ENCODE results near the gene CTDSP2.
"Not testable (repeated sequence)": the region's sequence is repeated elsewhere in the genome, so short reads cannot be mapped to it uniquely, and the experiment has no call there.

Gene CTDSP2

DNA sequence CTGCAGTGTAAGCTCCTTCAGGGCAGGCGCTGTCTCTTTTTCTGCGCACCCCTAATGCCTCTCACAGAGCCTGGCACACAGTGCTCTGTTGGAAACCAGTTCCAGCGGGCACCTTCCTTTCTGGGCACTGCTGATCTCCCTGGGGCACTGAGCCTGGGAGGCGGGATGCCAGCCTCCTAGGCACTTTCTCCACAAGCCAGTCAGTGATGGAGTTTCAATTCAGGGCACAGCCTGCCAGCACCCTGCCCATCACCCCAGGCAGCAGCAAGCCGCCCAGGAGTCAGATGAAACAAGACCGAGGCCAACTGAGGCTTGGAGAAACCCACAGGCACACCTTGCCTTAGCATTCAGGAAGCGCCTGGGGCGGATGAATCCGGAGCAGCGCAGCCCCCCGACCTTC, 5.7 kb upstream of the CTDSP2 start:
- no peak for DNase-seq

- no peak for DNase-seq
These were observed 5.0 kb upstream of the CTDSP2 start for GRCh38 chr12:57851552-57851951.

GRCh38 chr12:57850854-57851430, 4.4 kb upstream of the CTDSP2 start:
- no peak for DNase-seq

DNA sequence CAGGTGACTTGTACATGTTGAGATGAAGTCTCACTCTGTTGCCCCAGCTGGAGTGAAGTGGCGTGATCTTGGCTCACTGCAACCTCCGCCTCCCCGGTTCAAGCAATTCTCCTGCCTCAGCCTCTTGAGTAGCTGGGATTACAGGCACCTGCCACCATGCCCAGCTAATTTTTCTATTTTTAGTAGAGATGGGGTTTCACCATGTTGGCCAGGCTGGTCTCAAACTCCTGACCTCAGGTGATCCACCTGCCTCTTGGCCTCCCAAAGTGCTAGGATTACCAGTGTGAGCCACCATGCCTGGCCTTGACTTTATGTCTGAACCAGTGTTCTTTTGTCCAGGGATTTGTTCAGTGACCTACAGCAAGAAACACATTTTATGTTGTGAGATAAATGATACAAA, 2.9 kb upstream of the CTDSP2 start:
- DNase-seq, result not testable (repeated sequence)

- no peak for DNase-seq
These were observed 2.5 kb upstream of the CTDSP2 start for GRCh38 chr12:57849035-57849434.

DNA sequence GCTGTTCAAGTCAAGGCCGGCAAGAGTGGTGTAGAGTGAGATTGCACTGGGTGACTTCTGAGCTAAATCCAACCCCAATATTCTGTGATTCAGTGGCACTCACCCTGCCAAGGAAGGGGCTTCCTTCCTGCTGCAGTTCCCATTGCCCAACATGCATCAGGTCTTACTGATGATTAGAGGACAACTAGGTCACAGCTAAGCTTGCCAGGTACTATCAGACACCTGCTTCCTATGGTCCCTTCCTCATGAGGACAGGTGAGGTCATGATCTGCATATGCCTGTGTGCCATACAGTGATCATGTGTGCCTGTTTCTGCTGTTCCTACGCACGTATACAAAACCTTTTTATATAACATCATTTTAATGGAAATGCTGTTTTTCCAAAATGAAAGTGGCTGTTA, 1.7 kb upstream of the CTDSP2 start:
- DNase-seq, result no peak

GRCh38 chr12:57846285-57846576, 298 bp downstream of the CTDSP2 start:
- DNase-seq, result no peak

DNA sequence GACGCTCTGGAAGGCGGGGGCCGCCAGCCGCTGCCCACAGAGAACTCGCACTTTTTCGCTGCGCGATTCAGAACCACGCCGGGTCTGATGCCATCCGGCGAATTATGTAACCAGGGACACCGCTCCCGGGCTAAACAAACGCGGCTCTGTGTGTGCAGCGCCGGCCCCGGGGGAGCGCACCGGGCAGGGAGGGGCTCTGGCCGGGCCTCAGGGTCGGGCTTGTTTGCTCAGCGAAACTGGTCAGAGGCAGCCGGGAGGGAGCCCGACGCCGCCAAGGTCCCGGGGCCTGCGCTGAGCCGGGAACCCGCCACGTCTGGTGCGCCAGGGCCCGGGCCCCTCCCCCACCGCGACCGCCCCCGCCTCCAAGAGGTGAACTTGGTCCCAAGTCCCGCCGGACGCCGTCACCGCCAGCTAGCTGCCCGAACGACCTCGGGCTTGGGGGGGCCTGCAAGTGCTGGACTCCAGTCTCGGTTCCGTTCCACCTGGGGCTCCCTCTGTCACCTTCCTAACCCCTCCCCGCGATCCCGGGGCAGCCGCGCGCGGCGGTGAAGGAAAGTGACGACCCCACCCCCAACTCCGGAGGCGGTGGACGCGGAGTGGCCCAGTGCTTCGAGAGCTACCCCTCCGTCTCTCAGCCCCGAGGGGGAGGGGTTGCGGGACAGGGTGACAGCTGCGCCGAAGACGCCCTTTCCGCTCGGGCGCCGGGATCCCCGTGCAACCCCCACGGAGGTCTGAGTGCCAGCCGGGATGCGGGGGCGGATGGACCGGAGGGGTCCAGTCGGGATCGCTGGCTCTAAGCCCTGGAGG, 848 bp downstream of the CTDSP2 start:
- no peak for DNase-seq

- DNase-seq, result no peak
These were observed 1.6 kb downstream of the CTDSP2 start for GRCh38 chr12:57844709-57845477.

DNA sequence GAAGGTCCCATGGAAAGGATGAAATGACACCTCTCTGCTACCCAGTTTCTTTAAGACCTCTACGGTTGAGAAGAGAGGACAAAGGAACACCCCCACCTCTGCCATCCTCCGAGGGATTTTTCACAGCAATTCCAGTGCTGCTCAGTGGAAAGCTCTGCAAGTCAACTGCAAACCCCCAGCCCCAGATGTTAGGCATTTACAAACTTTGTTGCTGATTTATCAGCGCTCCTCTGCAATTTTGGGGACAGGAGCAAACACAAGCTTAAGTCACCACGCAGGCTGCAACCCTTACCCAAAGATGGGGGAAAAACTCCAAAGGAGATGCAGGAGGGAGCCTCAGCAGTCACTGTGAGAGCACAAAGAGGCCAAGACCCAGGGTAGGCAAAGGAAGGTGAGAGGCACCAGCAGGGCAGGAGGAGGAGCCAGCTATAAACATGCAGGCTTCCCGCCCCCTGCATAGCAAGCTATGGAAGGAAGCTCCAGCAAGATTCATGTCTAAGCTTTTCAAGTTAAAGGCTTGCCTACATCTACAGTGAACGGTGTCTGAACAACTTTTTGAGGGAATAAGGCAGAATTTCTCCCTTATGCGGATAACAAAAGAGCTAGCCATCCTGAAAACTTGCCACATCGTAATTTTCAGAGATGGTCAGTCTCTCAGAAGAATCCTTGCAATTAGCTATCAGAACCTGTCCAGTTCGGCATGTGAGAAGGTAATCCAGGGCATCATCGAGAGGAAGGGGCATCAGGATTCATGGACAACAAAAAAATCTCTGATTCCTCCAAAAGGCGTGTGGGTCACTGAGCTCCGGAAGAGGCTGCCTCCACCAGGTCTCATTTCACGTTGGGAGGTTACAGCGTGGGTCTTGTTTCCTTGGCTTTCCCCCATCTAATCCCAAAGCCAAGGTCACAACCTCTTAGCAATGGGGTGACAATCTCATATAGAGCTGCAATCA, 3.9 kb downstream of the CTDSP2 start:
- no peak for DNase-seq

- no peak for DNase-seq
These were observed 5.1 kb downstream of the CTDSP2 start for GRCh38 chr12:57841445-57841844.

DNA sequence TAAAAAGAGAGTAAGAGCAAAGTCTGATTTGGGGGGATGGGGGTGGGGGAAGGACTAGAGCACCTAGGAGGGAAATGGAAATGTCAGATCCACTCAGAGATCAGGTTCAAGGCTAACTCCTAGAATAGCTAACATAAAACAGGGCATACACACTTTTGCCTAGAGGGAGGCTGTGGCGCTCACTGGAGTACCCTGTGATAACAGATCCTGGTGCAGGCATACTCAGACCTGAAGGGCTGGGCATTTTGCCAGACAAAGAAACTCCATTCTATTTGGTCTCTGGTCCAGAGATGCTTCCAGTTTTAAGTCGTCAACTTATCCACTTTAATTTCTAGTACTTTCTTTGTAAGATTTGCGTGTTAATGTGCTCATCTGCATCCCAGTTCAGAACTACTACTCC, 5.8 kb downstream of the CTDSP2 start:
- peak; percentile 58 for DNase-seq

GRCh38 chr12:57839996-57840395, 6.5 kb downstream of the CTDSP2 start:
- peak; percentile 71 for DNase-seq

- DNase-seq, result no peak
These were observed 7.8 kb downstream of the CTDSP2 start for GRCh38 chr12:57838594-57839302.

GRCh38 chr12:57837864-57838562, 8.5 kb downstream of the CTDSP2 start:
- no peak for DNase-seq

GRCh38 chr12:57836442-57837375, 9.8 kb downstream of the CTDSP2 start:
- DNase-seq, result peak; percentile 27

GRCh38 chr12:57835366-57836288, 10.9 kb downstream of the CTDSP2 start:
- no peak for DNase-seq

DNA sequence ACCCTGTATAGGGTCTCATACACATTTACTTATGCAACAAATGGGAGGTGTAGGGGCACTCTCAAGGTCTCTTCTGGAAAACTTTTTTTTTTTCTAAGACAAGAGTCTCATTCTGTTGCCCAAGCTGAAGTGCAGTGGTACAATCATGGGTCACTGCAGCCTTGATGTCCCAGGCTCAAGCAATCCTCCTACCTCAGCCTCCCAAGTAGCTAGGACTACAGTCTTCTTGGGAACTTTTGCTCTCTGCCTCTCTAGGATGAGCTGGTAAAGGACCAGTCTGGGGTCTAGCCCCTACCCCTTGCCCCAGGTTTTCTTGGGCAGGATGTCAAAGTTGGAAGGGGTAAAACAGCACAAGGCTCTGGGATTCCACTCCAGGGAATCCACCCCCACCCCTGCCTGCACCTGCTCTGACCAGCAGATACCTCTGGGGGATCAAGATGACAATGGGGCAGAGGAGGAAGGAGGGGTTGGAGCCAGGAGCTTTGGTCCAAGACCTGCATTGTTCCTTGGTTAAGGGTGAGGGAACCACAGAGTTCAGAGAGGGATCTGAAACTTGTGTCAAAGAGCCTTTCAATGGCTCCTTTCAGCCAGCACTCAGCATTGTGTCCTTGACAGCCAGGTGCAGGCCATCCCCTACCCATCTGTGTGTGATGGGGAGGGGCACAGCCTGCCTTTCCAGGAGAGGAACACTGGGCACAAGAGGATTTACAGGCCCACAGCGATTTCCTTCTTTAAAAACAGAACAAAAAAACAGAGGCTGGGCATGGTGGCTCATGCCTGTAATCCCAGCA, 12.2 kb downstream of the CTDSP2 start:
- no peak for DNase-seq

DNA sequence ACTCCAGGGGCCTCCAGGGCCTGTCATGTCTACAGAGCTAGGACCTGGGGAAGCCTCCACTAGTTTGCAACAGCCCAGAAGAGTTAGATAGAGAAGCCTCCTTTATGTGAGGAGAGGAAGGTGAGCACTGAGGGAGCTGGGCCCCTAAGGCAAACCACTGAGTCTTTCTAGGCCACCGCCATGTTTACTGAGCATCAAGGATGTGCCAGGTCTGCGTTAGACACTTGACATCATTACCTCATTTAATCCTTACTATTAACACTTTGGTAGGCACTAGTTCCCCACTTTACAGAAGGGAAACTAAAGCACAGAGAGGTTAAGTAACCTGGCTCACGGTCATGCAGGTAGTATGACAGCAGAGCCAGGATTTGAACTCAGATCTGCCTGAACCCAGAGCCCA, 12.9 kb downstream of the CTDSP2 start:
- no peak for DNase-seq
